ENCODE measurements around the gene CD99L2.
"Not testable (repeated sequence)": the region's sequence is repeated elsewhere in the genome, so short reads cannot be mapped to it uniquely, and the experiment has no call there.

CD99L2 gene

GRCh38 chrX:150896632-150897031 is 1.8 kb downstream of the CD99L2 start:
- DNase-seq = no peak
- no peak for ATAC-seq

GRCh38 chrX:150893936-150894335 is 4.5 kb downstream of the CD99L2 start:
- ATAC-seq (no peak), DNase-seq (no peak)

- DNase-seq (no peak), ATAC-seq (no peak)
Measured at GRCh38 chrX:150889131-150889530, 9.3 kb downstream of the CD99L2 start.

- DNase-seq (no peak), ATAC-seq (no peak)
Measured at GRCh38 chrX:150887906-150888465, 10.5 kb downstream of the CD99L2 start.

GRCh38 chrX:150887268-150887667 is 11.2 kb downstream of the CD99L2 start:
- not testable (repeated sequence) for ATAC-seq, DNase-seq

GRCh38 chrX:150886381-150886780 is 12.1 kb downstream of the CD99L2 start:
- DNase-seq (no peak), ATAC-seq (no peak)

GRCh38 chrX:150880808-150881165 is 17.7 kb downstream of the CD99L2 start:
- no peak for ATAC-seq
- no peak for DNase-seq

GRCh38 chrX:150879855-150880807 is 18.3 kb downstream of the CD99L2 start:
- DNase-seq (no peak), ATAC-seq (peak; percentile 93)

GRCh38 chrX:150875621-150876020 is 22.8 kb downstream of the CD99L2 start:
- ATAC-seq = not testable (repeated sequence)

GRCh38 chrX:150874448-150874847 is 24.0 kb downstream of the CD99L2 start:
- DNase-seq = no peak
- no peak for ATAC-seq

More at GRCh38 chrX:150875621-150876020, 22.8 kb downstream of the CD99L2 start:
- not testable (repeated sequence) for DNase-seq

GRCh38 chrX:150873616-150874015 is 24.9 kb downstream of the CD99L2 start:
- ATAC-seq = peak; percentile 68
- peak; percentile 8 for DNase-seq

GRCh38 chrX:150872773-150873336 is 25.6 kb downstream of the CD99L2 start:
- DNase-seq (no peak), ATAC-seq (no peak)

- DNase-seq (no peak), ATAC-seq (no peak)
Measured at GRCh38 chrX:150871341-150871811, 27.1 kb downstream of the CD99L2 start.

- no peak for DNase-seq
- no peak for ATAC-seq
Measured at GRCh38 chrX:150870487-150871340, 27.8 kb downstream of the CD99L2 start.

- ATAC-seq (no peak), DNase-seq (no peak)
Measured at GRCh38 chrX:150870029-150870428, 28.4 kb downstream of the CD99L2 start.

- no peak for ATAC-seq
- DNase-seq = no peak
Measured at GRCh38 chrX:150869450-150869849, 29.0 kb downstream of the CD99L2 start.

GRCh38 chrX:150868625-150869024 is 29.8 kb downstream of the CD99L2 start:
- DNase-seq (no peak), ATAC-seq (no peak)

- DNase-seq (no peak), ATAC-seq (no peak)
Measured at GRCh38 chrX:150864127-150864526, 34.3 kb downstream of the CD99L2 start.

GRCh38 chrX:150863191-150863590 is 35.3 kb downstream of the CD99L2 start:
- no peak for ATAC-seq
- DNase-seq = no peak

GRCh38 chrX:150857453-150857852 is 41.0 kb downstream of the CD99L2 start:
- DNase-seq (no peak), ATAC-seq (no peak)

GRCh38 chrX:150856785-150857184 is 41.7 kb downstream of the CD99L2 start:
- DNase-seq (no peak), ATAC-seq (no peak)

GRCh38 chrX:150856101-150856500 is 42.4 kb downstream of the CD99L2 start:
- ATAC-seq (no peak), DNase-seq (no peak)
